ENCODE data around the gene MAPK12.
A peak's percentile ranks its signal among the peaks of the same experiment; 100 is the strongest.

Gene MAPK12

GRCh38 chr22:50250555-50251476 lies 10.7 kb downstream of the MAPK12 start, which contains the start of gene HDAC10:
TSS of gene HDAC10 (minus strand) at chr22:50251265. CDS start at chr22:50251032, 233 bp downstream.
- peak; percentile 59 for DNase-seq

- no peak for DNase-seq
These were observed 11.3 kb downstream of the MAPK12 start for GRCh38 chr22:50250249-50250554.

- no peak for DNase-seq
These were observed 11.9 kb downstream of the MAPK12 start for GRCh38 chr22:50249341-50250248.

GRCh38 chr22:50248196-50249081 lies 13.0 kb downstream of the MAPK12 start:
- DNase-seq: no peak

GRCh38 chr22:50247748-50248147 lies 13.7 kb downstream of the MAPK12 start:
- no peak for DNase-seq

- DNase-seq: no peak
These were observed 15.0 kb downstream of the MAPK12 start for GRCh38 chr22:50246242-50247175.

- peak; percentile 73 for DNase-seq
These were observed 16.0 kb downstream of the MAPK12 start for GRCh38 chr22:50245214-50246072.

- DNase-seq: peak; percentile 86
These were observed 16.9 kb downstream of the MAPK12 start, which contains the start of gene TUBGCP6 for GRCh38 chr22:50244420-50245213. TSS of gene TUBGCP6 (minus strand) at chr22:50245023. CDS start at chr22:50244459, 564 bp downstream.

- DNase-seq: no peak
These were observed 17.6 kb downstream of the MAPK12 start for GRCh38 chr22:50243685-50244419.

- DNase-seq: no peak
These were observed 19.0 kb downstream of the MAPK12 start for GRCh38 chr22:50242406-50242949.

GRCh38 chr22:50238755-50239154 lies 22.7 kb downstream of the MAPK12 start:
- no peak for DNase-seq

- DNase-seq: no peak
These were observed 24.6 kb downstream of the MAPK12 start for GRCh38 chr22:50236731-50237409.

- DNase-seq: no peak
These were observed 28.3 kb downstream of the MAPK12 start for GRCh38 chr22:50233223-50233622.

- no peak for DNase-seq
These were observed 28.9 kb downstream of the MAPK12 start for GRCh38 chr22:50232481-50233151.

GRCh38 chr22:50229370-50229769 lies 32.1 kb downstream of the MAPK12 start:
- DNase-seq: no peak

GRCh38 chr22:50228366-50228765 lies 33.1 kb downstream of the MAPK12 start:
- DNase-seq: no peak

- DNase-seq: no peak
These were observed 33.8 kb downstream of the MAPK12 start for GRCh38 chr22:50227579-50228215.
